Head of caudate nucleus (tissue), 42 donors: Measurements from ENCODE around the gene RPRD1B.
A peak's percentile ranks its signal among the peaks of the same experiment; 100 is the strongest.
"Not testable (repeated sequence)": the region's sequence is repeated elsewhere in the genome, so short reads cannot be mapped to it uniquely, and the experiment has no call there.

Experiments
- DNase-seq, 42 donors: peaks; one replicate each; pipeline versions ENCODE4 v3.0.0 to v3.0.0-alpha.2; 2020 to 2021; ENCODE audit warnings: mixed read lengths in 7 of 42
- intact Hi-C: fragments of 100-400 bp; cut with DNase I; formaldehyde crosslinking; loops from one replicate; pipeline ENCODE4 v1.15.0; 2022

Gene RPRD1B

GRCh38 chr20:38090061-38090460 is 56.5 kb downstream of the RPRD1B start:
- no peak for DNase-seq
- intact Hi-C loops: no loop called here

GRCh38 chr20:38091441-38092216 is 58.1 kb downstream of the RPRD1B start:
- DNase-seq: peak in 3 of 42 donors; percentile 8 to 53 (median 28)
- intact Hi-C loops: no loop called here

GRCh38 chr20:38092260-38092857 is 58.8 kb downstream of the RPRD1B start:
- no peak for DNase-seq
- intact Hi-C loops: no loop called here

- intact Hi-C loops: no loop called here
- DNase-seq: no peak
These were observed 59.4 kb downstream of the RPRD1B start for GRCh38 chr20:38092915-38093314.

GRCh38 chr20:38093641-38094077 is 60.1 kb downstream of the RPRD1B start:
- peak in 1 of 42 donors; percentile 16 for DNase-seq
- intact Hi-C loops: no loop called here

- DNase-seq: no peak
- intact Hi-C loops: no loop called here
These were observed 60.9 kb downstream of the RPRD1B start for GRCh38 chr20:38094373-38094891.

GRCh38 chr20:38095017-38095686 is 61.6 kb downstream of the RPRD1B start:
- intact Hi-C loops: no loop called here
- no peak for DNase-seq

GRCh38 chr20:38098952-38099351 is 65.4 kb downstream of the RPRD1B start:
- DNase-seq: no peak
- intact Hi-C loops: no loop called here

- peak in 1 of 42 donors; percentile 18 for DNase-seq
- intact Hi-C loops: not testable (repeated sequence)
These were observed 68.7 kb downstream of the RPRD1B start for GRCh38 chr20:38102206-38102605.

GRCh38 chr20:38104285-38104684 is 70.7 kb downstream of the RPRD1B start:
- intact Hi-C loops: no loop called here
- no peak for DNase-seq

- intact Hi-C loops: no loop called here
- peak in 1 of 42 donors; percentile 3 for DNase-seq
These were observed 72.9 kb downstream of the RPRD1B start for GRCh38 chr20:38106461-38106860.

- intact Hi-C loops, DNase-seq: not testable (repeated sequence)
These were observed 73.8 kb downstream of the RPRD1B start for GRCh38 chr20:38107386-38107785.

- peak in 2 of 42 donors; percentile 8 to 16 for DNase-seq
- intact Hi-C loops: not testable (repeated sequence)
These were observed 74.4 kb downstream of the RPRD1B start for GRCh38 chr20:38107916-38108315.

GRCh38 chr20:38108438-38108985 is 75.0 kb downstream of the RPRD1B start:
- intact Hi-C loops: no loop called here
- peak in 2 of 42 donors; percentile 9 to 25 for DNase-seq

- intact Hi-C loops: no loop called here
- peak in 2 of 42 donors; percentile 3 to 5 for DNase-seq
These were observed 75.5 kb downstream of the RPRD1B start for GRCh38 chr20:38108986-38109541.

- intact Hi-C loops: no loop called here
- DNase-seq: peak in 2 of 42 donors; percentile 8 to 22
These were observed 76.3 kb downstream of the RPRD1B start for GRCh38 chr20:38109591-38110524.

- peak in 2 of 42 donors; percentile 10 to 18 for DNase-seq
- intact Hi-C loops: no loop called here
These were observed 77.1 kb downstream of the RPRD1B start for GRCh38 chr20:38110525-38111178.
